ENCODE data around the gene HELQ.

Gene HELQ

GRCh38 chr4:83371235-83371634 lies 84.4 kb downstream of the HELQ start:
- H3K4me3 ChIP-seq (ENCODE audit: low read depth, low read length): no peak overlapping the region
- TF ChIP-seq, protein P1, sequence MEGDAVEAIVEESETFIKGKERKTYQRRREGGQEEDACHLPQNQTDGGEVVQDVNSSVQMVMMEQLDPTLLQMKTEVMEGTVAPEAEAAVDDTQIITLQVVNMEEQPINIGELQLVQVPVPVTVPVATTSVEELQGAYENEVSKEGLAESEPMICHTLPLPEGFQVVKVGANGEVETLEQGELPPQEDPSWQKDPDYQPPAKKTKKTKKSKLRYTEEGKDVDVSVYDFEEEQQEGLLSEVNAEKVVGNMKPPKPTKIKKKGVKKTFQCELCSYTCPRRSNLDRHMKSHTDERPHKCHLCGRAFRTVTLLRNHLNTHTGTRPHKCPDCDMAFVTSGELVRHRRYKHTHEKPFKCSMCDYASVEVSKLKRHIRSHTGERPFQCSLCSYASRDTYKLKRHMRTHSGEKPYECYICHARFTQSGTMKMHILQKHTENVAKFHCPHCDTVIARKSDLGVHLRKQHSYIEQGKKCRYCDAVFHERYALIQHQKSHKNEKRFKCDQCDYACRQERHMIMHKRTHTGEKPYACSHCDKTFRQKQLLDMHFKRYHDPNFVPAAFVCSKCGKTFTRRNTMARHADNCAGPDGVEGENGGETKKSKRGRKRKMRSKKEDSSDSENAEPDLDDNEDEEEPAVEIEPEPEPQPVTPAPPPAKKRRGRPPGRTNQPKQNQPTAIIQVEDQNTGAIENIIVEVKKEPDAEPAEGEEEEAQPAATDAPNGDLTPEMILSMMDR (IDR thresholded peaks at IDR 0.05; ENCODE audit: borderline replicate concordance, insufficient read depth, low read depth, low read length): no peak

- H3K4me3 ChIP-seq (ENCODE audit: low read depth, low read length): no peak overlapping the region
- TF ChIP-seq, protein P1 (IDR thresholded peaks at IDR 0.05; ENCODE audit: borderline replicate concordance, insufficient read depth, low read depth, low read length): no peak
Measured at GRCh38 chr4:83370640-83370906, 85.0 kb downstream of the HELQ start.

DNA sequence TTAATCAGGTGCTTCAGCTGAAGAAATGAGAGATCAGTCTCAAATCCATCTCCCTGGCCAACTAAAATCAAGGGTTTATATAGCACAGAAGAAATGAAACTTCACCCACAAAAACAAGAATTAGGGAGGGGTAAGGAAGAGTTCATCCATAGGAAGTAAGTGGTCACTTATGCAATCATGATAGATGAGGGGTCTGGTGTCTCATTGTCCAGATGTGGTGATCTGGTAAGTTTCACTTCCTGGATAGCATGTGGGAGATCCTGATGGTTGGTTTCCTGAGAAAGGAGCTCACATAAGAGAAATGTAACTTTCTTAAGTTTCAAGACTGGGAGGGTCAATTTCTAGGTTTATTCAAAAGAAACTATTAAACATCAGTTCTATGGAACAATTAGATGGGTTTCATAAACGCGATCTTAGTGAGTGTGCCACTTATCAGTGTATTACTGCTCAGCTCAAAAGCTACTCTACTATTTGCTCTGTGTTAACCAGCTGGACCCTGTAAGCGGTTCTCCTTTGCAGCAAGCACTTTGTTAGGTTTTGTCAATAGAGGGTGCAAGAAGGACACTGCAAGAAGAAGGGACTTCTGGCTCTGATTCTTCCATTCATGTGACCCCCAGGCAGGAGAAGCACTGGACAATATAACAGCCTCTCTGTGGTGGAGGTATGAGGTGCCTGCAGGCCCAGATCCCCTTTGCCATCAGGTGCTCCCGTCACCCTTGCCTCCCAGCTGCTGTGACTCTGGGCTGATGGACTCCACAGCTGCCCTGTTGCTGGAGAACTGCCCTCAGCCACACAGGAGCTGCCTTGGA lies 85.6 kb downstream of the HELQ start:
- H3K4me3 ChIP-seq (ENCODE audit: low read depth, low read length): no peak overlapping the region

DNA sequence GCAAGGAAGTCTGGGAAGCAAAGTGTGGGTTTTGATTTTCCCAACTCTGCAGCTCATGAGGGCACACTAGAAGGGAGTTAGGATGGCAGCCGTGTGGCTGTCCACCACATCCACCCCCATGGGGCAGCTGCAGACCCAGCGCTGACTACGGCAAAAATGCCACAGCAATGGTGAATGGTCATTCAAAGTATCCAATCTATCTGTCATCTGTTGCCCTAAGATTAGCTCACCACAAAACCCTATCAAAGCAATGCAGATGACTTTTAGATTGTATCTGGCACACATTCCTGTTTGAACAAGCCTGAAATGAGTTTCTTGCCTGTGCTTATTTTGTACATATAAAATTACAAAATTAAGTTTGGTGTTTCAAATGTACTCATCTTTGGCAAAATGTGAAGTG lies 91.3 kb downstream of the HELQ start:
- H3K4me3 ChIP-seq (ENCODE audit: low read depth, low read length): no peak overlapping the region
- TF ChIP-seq, protein P1 (IDR thresholded peaks at IDR 0.05; ENCODE audit: borderline replicate concordance, insufficient read depth, low read depth, low read length): no peak

More for the DNA sequence above, 85.6 kb downstream of the HELQ start:
- TF ChIP-seq, protein P1 (IDR thresholded peaks at IDR 0.05; ENCODE audit: borderline replicate concordance, insufficient read depth, low read depth, low read length): no peak

- TF ChIP-seq, protein P1 (IDR thresholded peaks at IDR 0.05; ENCODE audit: borderline replicate concordance, insufficient read depth, low read depth, low read length): peak; percentile 20; the same call in 1 of the 2 replicates
- no peak overlapping the region for H3K4me3 ChIP-seq (ENCODE audit: low read depth, low read length)
Measured at GRCh38 chr4:83362492-83363329, 92.9 kb downstream of the HELQ start.

DNA sequence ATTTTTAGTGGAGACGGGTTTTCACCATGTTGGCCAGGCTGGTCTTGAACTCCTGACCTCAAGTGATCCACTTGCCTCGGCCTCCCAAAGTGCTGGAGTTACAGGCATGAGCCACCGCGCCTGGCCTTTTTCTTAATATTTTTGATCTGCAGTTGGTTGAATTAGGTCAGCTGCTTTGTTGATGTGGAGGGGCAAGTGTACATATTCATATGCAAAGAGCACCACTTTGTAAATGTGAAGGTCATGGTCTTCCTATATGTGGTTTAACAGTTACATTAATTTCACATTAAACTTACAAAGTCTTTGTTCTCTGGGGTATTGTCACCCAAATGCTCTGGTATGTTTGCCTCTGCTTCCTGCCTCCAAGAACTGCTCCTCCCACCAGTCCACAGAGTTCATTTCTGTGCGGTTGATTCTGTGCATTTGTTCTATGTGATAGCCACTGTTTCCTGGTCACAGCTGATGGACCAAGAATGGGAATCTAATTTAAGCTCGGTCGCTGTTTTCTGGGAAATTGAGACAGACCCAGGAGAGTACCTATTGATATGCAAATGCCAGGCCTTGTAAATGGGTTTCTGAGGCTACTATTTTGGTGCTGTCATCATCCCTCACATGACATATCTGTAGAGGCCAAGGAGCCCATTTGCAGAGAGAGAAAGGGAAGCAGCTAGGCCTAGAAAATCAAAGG lies 94.1 kb downstream of the HELQ start:
- no peak overlapping the region for H3K4me3 ChIP-seq (ENCODE audit: low read depth, low read length)
- TF ChIP-seq, protein P1 (IDR thresholded peaks at IDR 0.05; ENCODE audit: borderline replicate concordance, insufficient read depth, low read depth, low read length): no peak

Measured in GM12875 (cell line).